LHCN-M2 (cell line): ENCODE measurements around the gene KRTAP10-3. TPM values are rescaled to one million over a fixed set of nuclear protein-coding genes. Genes with fewer than 3 reads are reported as not detected.
"Not testable (repeated sequence)": the region's sequence is repeated elsewhere in the genome, so short reads cannot be mapped to it uniquely, and the experiment has no call there.

Experiments
- DNase-seq: peaks from one replicate; pipeline ENCODE4 v3.0.0-alpha.2; 2012; ENCODE audit warnings: low read depth
- total RNA-seq: library from RNA; depleted of rRNA; stranded (reverse); fragments of >200 nt; gene quantifications from 2 replicates; pipeline ENCODE4 v1.2.3, GENCODE V29; 2014

KRTAP10-3 gene
- total RNA-seq, 1 experiment from 2014 or later, result not detected

GRCh38 chr21:44590311-44590721, 31.7 kb upstream of the KRTAP10-3 start:
- no peak for DNase-seq

- no peak for DNase-seq
These were observed 31.2 kb upstream of the KRTAP10-3 start for GRCh38 chr21:44589586-44590305.

GRCh38 chr21:44589094-44589493, 30.5 kb upstream of the KRTAP10-3 start:
- DNase-seq, result no peak

GRCh38 chr21:44585892-44586291, 27.3 kb upstream of the KRTAP10-3 start:
- no peak for DNase-seq

GRCh38 chr21:44583800-44584147, 25.2 kb upstream of the KRTAP10-3 start:
- no peak for DNase-seq

- no peak for DNase-seq
These were observed 24.6 kb upstream of the KRTAP10-3 start for GRCh38 chr21:44583089-44583799.

- DNase-seq, result no peak
These were observed 23.5 kb upstream of the KRTAP10-3 start for GRCh38 chr21:44582055-44582454.

- DNase-seq, result no peak
These were observed 22.6 kb upstream of the KRTAP10-3 start for GRCh38 chr21:44581158-44581557.

GRCh38 chr21:44580231-44580821, 21.7 kb upstream of the KRTAP10-3 start, which contains the start of gene KRTAP10-5:
KRTAP10-5 (minus strand) TSS chr21:44580604; CDS start chr21:44580578, 26 bp downstream.
- DNase-seq, result not testable (repeated sequence)

GRCh38 chr21:44579833-44580144, 21.2 kb upstream of the KRTAP10-3 start:
- no peak for DNase-seq

- no peak for DNase-seq
These were observed 20.6 kb upstream of the KRTAP10-3 start for GRCh38 chr21:44579056-44579832.

GRCh38 chr21:44578371-44579055, 19.9 kb upstream of the KRTAP10-3 start:
- DNase-seq, result no peak

- no peak for DNase-seq
These were observed 17.4 kb upstream of the KRTAP10-3 start for GRCh38 chr21:44576025-44576420.

- no peak for DNase-seq
These were observed 16.9 kb upstream of the KRTAP10-3 start for GRCh38 chr21:44575307-44576024.

GRCh38 chr21:44574457-44575306, 16.1 kb upstream of the KRTAP10-3 start:
- no peak for DNase-seq

- not testable (repeated sequence) for DNase-seq
These were observed 15.2 kb upstream of the KRTAP10-3 start, which contains the start of gene KRTAP10-4 for GRCh38 chr21:44573630-44574456. KRTAP10-4 (plus strand) TSS chr21:44573729; CDS start chr21:44573759, 30 bp downstream.

- DNase-seq, result peak; percentile 9
These were observed 14.5 kb upstream of the KRTAP10-3 start for GRCh38 chr21:44572959-44573583.
